Liver (tissue), 3 donors: ENCODE results near the gene SNX1.

Experiments
- CTCF ChIP-seq: fragments of 150-350 bp; IDR thresholded peaks from 2 replicates; pipeline ENCODE4 v1.5.1; 2017; ENCODE audit warnings: improper control_type of control experiment, low read depth, low read length; ENCODE audit not compliant: missing input control
- GABPA ChIP-seq, 2 donors: IDR thresholded peaks in 1 of 2; conservative IDR thresholded peaks in 1 of 2; 2 replicates each; pipeline ENCODE4 v1.6.1; 2016; ENCODE audit warnings: antibody characterized with exemption in 2 of 2, mild to moderate bottlenecking in 1 of 2, moderate library complexity in 1 of 2
- RAD21 ChIP-seq, 2 donors: IDR thresholded peaks; 2 replicates each; pipeline ENCODE4 v1.6.1; 2016; ENCODE audit warnings: antibody characterized with exemption in 2 of 2, mild to moderate bottlenecking in 2 of 2
- SP1 ChIP-seq: IDR thresholded peaks from 2 replicates; pipeline ENCODE4 v1.6.1; 2018; ENCODE audit warnings: antibody characterized with exemption, mild to moderate bottlenecking
- YY1 ChIP-seq: IDR thresholded peaks from 2 replicates; pipeline ENCODE4 v1.6.1; 2016; ENCODE audit warnings: antibody characterized with exemption, mild to moderate bottlenecking
- donor health status: healthy.
- donor health status: healthy.

- TF ChIP-seq CTCF (no peak), YY1 (no peak), SP1 (no peak), GABPA (IDR thresholded peaks at IDR 0.05 in 1 of 2, conservative IDR thresholded peaks at IDR 0.05 in 1 of 2) (no peak), RAD21 (IDR thresholded peaks at IDR 0.05) (no peak)
Measured at GRCh38 chr15:64051407-64052259, 44.1 kb upstream of the SNX1 start.
